Limb (tissue), 2 donors: ENCODE data around the gene UBD.

ENCODE experiments used
- DNase-seq, 2 donors: peaks; one replicate each; pipeline ENCODE4 v3.0.0-alpha.2; 2016; ENCODE audit errors: extremely low spot score in 2 of 2

UBD gene

DNA sequence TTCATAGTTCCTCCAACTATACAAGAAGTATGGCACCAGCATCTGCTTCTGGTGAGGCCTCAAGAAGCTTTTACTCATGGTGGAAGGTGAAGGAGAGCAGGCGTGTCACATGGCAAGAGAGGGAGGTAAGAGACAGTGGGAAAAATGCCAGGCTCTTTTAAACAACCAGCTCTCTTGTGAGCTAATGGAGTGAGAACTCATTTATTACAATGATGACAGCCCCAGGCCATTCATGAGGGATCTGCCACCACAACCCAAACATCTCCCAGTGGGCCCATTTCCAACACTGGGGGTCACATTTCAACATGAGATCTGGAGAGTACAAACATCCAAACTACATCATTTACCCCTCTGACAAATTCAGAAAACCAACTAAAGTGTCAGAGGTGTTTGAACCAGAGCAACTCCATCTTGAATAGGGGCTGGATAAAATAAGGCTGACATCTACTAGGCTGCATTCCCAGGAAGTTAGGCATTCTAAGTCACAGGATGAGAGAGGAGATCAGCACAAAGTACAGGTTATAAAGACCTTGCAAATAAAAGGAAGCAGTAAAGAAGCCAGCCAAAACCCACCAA is 2.2 kb upstream of the UBD start:
- no peak for DNase-seq

DNA sequence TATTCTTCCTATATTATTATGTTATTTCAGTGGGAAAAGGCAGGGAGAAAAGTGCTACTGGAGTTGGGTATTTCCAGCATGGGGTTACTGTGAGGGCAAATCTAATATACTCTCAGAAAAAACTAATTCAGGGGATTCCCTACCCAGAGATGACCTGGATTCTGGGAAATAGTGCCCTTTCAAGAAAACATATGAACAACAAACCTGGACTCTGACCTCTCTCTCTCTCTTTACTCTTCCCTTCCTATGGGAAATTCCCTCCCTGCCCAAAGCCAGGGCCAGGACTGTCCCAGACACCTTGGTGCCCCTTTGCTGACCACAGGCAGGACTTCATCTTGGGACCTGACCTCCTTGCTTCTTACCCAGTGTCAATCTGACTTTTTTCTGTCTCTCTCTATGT is 1.6 kb upstream of the UBD start:
- DNase-seq, result no peak

DNA sequence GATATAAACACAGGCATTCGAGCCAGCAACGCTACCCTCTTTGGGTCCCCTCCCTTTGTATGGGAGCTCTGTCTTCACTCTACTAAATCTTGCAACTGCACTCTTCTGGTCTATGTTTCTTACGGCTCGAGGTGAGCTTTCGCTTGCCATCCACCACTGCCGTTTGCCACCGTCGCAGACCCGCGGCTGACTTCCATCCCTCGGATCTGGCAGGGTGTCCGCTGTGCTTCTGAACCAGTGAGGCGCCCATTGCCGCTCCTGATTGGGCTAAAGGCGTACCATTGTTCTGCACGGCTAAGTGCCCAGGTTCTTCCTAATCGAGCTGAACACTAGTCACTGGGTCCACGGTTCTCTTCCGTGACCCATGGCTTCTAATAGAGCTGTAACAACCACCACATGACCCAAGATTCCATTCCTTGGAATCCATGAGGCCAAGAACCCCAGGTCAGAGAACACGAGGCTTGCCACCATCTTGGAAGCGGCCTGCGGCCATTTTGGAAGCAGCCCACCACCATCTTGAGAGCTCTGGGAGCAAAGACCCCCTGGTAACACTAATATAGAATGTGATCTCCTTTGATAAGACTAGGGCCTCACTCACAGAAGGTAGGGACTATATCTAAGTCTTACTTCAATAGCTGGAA is 973 bp downstream of the UBD start:
- no peak for DNase-seq

- DNase-seq, result no peak
Observed at GRCh38 chr6:29557320-29557719, 2.2 kb downstream of the UBD start.

DNA sequence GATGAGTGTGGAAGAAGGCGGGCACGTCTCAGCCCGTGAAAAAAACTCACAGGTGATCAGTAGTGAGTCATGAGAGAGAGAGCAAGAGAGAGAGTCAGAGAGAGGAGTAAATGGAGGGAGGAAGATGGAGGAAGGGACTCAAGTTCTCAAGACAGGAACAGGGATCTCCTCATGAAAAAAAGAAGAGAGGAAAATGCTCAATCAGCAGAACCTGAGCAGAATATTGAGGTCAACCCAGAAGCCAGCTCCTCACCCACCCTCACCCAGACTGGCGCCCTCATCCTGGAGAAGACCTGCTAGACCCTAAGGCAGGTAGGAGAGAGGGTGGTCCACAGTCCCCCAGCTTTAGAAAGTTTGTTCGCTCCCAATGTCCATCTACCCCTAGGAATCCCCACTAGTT is 4.8 kb downstream of the UBD start:
- no peak for DNase-seq

DNA sequence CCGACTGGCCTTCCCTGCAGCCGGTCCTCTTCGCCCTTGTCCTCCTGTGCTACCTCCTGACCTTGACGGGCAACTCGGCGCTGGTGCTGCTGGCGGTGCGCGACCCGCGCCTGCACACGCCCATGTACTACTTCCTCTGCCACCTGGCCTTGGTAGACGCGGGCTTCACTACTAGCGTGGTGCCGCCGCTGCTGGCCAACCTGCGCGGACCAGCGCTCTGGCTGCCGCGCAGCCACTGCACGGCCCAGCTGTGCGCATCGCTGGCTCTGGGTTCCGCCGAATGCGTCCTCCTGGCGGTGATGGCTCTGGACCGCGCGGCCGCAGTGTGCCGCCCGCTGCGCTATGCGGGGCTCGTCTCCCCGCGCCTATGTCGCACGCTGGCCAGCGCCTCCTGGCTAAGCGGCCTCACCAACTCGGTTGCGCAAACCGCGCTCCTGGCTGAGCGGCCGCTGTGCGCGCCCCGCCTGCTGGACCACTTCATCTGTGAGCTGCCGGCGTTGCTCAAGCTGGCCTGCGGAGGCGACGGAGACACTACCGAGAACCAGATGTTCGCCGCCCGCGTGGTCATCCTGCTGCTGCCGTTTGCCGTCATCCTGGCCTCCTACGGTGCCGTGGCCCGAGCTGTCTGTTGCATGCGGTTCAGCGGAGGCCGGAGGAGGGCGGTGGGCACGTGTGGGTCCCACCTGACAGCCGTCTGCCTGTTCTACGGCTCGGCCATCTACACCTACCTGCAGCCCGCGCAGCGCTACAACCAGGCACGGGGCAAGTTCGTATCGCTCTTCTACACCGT is 6.1 kb downstream of the UBD start:
- DNase-seq, result peak; percentile 1 to 68

DNA sequence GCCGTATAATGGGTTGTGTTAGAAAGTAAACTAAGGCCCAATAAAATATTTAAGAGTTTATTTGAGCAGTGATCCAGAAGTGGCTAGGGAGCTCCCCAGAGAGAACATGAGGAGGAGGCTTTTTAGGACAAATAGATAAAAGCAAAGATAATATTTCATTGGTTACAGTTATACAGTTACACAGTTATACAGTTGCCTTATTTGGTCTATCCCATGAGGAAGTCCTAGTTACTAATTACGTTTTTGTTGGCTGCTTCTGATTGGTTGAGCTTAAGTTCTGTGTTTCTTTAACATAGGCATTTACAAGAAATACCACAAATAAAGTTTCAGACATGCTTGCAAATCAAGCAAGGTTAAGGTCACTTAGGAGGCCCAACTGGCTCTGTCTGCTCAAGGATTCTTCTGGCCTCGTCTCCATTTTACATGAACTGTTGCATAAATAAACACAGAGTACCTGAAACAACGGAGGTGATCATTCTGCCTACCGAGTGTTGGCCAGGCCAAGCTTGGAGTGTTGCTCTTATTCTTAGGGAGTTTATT is 7.0 kb downstream of the UBD start:
- DNase-seq, result peak in 1 of 2 donors; percentile 58

GRCh38 chr6:29547573-29547972 is 12.0 kb downstream of the UBD start:
- no peak for DNase-seq

DNA sequence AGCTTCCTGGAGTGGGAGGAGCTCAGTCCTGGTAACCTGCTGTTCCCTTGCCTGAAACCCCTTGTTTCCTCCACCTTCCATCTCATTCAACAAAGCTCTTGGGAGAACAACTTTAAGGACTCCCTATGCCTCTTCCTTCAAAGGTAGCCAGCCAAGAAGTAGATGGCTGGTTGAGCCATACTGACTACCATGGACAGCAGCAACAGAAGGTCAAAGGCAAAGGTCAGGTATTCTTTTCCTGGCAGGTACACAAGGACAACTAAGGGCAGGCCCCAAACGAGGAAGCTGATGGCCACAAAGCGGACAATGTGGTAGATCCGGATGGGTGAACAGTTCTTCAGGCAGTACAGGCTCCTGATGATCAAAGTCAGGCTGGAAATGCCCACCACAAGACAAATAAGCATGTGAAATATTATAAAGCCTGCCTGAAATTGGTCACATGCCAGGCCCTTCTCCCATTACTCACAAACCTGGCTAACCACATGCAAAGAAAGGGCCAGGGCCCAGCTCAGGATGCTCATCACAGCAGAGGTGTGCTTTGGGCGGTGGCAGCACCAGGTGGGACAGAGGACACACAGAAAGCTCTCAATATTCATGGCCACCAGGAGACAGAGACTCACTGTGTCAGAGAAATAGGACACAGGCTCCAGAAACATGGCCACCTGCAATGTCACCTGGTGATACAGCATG is 21.7 kb downstream of the UBD start:
- no peak for DNase-seq

DNA sequence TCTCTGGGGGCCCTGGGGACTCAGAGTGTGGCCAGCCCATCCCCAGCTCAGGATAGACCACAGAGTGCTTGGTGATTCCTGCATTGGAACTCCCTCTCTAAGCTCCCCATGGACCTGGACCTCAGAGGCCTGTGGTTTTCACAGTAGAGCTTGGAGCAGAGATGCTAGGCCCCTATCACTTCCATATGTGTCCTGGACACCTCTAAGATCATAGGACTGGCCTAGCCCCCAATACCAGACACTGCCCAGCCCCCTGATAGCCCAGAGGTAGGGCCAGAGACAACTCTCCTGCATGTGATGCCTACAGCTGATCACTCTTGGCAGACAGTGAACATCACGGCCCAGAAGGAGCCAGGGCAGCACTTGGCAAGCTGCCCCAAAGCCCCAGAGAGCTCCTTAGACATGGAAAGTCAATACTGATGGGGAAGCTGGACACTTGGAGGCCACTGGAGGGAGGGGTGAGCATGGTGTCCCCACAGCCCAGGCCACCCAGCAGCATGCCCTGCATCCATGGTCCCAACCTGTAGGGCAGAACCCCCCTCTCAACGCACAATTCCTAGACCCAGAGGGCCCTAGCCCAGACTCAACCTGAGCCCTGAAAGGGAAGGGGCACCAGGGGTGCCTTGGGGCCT is 27.1 kb downstream of the UBD start:
- no peak for DNase-seq

DNA sequence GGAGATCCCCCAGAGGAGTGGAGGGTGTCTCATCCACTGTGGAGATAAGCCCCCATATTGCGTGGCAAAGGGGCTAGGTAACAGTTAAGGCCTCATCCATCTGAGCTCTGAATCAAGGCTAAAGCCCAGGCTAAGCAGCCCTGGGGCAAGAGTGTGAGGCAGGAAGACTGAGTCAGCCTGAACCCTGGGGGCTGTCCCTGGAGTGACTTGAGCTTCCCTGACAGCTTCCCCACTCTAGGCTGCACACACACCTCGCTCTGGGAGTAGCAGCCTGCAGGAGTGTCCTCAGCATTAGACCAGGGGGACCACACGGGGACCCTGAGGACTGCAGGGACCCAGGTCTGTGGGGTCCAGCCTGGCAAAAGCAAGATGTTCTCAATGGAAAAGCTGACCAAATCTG is 27.9 kb downstream of the UBD start:
- no peak for DNase-seq

DNA sequence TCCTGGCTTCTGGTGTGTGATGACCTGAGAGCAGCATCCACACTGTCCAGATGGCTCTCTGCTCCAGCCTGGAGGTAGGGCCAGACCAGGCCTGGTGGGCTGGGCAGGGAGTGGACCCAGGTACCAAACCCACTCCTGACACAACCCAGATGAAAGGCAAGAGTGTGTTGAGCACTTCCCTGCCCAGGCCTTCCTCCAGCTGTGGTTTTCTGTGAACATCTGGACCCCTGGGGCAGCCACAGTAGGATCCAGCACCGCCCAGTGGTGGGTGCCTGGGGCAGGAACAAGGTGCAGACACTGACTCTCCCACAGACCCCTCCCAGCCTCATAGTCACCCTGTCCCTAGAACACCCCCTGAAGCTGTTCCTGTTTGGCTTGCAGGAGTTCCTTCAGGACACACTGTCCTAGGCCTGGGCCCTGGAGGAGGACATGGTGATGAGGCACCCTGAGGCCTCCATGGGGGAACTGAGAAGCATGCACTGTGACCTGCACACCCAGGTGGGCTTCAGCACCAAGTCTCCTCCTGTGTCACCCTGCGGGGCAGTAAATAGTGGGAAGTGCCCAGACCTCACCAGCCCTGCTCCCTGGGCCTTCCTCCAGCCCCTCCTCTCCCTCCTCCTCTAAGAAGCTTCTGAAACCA is 28.7 kb downstream of the UBD start:
- DNase-seq, result no peak

- no peak for DNase-seq
Observed at GRCh38 chr6:29529956-29530355, 29.6 kb downstream of the UBD start.

GRCh38 chr6:29528988-29529560 is 30.5 kb downstream of the UBD start:
- DNase-seq, result no peak

DNA sequence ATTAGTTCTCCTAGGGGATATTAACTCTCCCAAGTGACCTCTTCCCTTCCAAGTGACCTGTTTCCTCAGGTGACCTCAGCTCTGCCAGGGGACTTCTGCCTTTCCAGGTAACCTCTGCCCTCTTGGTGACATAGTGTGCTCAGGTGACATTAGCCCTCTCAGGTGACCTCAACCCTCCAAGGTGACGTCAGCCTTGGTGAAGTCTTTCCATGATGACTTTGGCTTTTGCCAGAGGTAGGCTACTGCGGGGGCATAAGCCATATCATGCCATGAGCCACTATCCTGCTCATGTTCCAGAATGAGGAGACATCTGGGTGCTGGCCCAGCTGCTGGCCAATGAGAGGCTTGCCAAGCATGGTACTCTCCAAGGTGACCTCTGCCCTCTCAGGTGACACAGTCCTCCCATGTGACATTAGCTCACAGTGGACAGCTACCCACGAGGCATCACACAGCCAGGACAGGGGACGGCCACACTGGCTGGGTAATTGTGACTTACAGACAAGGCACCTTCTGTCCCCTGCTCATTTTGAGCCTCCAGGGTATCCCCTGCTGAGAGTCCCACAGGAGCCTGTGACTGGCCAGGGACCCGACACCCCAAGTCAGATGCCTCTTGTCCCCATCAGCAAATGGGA is 31.1 kb downstream of the UBD start:
- DNase-seq, result no peak

- no peak for DNase-seq
Observed at GRCh38 chr6:29527564-29527963, 32.0 kb downstream of the UBD start.

- no peak for DNase-seq
Observed at GRCh38 chr6:29527126-29527525, 32.4 kb downstream of the UBD start.

DNA sequence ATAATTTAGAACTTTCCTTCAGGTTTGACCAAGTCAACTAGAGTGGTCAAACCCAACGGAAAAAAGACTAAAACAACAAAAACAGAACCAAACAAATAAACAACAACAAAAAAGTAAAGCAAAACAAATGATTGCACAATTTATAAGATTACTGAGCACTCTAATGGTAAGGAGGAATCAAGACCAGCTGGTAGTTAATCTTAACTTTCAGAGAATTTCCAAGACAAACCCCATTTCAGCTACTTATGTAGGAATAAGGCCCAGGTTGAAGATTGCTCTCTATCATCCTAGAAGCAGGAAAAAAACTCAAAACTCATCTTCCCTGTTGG is 34.3 kb downstream of the UBD start:
- DNase-seq, result no peak

- DNase-seq, result no peak
Observed at GRCh38 chr6:29524444-29525310, 34.9 kb downstream of the UBD start.
